Hepatocyte (in vitro differentiated cells): ENCODE results near the gene SH3PXD2B.

Experiments
- CTCF ChIP-seq: fragments of 200-600 bp; sonication (generic); IDR thresholded peaks from 2 replicates; pipeline ENCODE4 v1.5.1; 2016; ENCODE audit warnings: antibody characterized with exemption, mild to moderate bottlenecking; ENCODE audit not compliant: poor library complexity
- EZH2 ChIP-seq: fragments of 200-600 bp; sonication (generic); IDR thresholded peaks from 2 replicates; pipeline ENCODE4 v1.6.1; 2016; ENCODE audit warnings: antibody characterized with exemption, mild to moderate bottlenecking, borderline replicate concordance

DNA sequence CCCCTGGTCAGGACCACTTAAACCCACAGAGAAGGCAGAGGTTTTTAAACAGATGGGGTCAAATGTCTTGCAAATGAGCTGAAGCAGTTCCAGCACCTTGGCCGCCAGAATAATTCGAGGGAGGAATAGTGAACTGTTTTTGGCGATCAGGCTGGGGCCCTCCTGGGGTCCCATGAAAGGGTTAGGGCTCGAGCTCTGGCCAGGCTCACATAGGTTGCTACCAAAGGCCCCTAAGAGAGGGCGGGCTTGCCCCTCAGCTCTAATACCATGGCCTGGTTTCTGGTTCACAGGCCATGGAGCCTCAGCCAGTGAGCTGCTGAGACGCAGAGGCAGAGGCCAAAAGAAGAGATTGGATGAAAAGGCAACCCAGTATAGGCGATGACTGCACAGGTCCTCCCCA, 96.0 kb downstream of the SH3PXD2B start:
- TF ChIP-seq CTCF (no peak), EZH2 (no peak)
